RPMI8226 (cell line): ENCODE data around the gene PCSK6.
A peak's percentile ranks its signal among the peaks of the same experiment; 100 is the strongest.

Experiments
- DNase-seq: peaks from one replicate; pipeline ENCODE4 v3.0.0-alpha.2; 2015

The PCSK6 gene

GRCh38 chr15:101498717-101499480 lies 9.4 kb upstream of the PCSK6 start:
- DNase-seq: no peak

- no peak for DNase-seq
These were observed 8.7 kb upstream of the PCSK6 start for GRCh38 chr15:101498076-101498716.

DNA sequence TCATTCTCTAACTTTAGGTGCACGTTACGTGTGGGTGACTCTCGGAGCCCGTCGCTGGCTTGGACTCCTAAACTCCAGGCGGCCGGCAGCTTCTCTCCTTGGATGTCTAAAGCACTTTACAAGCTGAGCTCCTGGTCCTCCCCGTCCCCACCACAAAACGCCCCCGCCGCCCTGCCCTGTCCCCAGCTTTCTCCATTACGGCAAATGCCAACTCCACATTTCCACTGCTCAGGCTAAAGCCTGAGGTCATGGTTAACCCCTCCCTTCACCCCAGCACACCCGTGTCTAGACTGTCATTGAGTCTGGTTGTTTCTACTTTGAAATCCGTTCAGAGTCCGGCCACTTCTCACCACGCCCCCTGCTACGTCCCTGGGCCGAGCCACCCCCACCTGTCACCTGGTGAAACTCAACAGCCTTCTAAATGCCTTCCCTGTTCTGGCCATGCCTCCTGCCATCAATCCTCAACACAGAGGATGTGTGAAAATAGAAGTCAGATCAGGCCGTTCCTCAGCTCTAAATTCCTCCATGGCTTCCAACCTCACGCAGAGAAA lies 8.1 kb upstream of the PCSK6 start:
- DNase-seq: no peak

GRCh38 chr15:101497017-101497416 lies 7.5 kb upstream of the PCSK6 start:
- DNase-seq: no peak

GRCh38 chr15:101496198-101496986 lies 6.9 kb upstream of the PCSK6 start:
- no peak for DNase-seq

- DNase-seq: no peak
These were observed 6.1 kb upstream of the PCSK6 start for GRCh38 chr15:101495334-101496197.

DNA sequence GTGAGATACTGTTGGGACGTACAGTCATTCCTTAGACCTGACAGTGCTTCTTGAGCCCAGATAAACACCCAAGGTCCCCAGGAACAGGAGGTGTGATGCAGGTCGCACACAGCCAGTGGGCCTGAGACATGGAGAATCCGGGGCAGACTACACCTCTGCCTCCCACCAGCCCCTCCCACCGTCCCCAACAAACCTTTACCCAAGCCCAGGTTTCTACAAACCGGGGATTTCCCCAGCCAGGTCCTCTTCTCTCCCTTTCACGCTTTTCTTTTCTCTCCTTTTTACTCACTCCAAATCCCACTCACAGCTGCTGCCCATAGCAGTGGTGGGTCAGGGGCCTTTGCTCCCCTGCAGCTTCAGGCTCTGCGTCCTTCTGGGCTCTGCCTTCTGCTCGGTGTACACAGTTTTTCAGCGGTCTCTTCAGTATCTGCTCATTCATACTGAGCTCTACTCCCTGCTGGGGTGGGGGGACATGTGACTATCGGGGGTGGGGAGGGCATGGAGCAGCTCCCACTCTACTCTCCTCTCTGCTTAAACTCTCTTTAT lies 4.8 kb upstream of the PCSK6 start:
- no peak for DNase-seq

- DNase-seq: no peak
These were observed 3.5 kb upstream of the PCSK6 start for GRCh38 chr15:101492766-101493692.

DNA sequence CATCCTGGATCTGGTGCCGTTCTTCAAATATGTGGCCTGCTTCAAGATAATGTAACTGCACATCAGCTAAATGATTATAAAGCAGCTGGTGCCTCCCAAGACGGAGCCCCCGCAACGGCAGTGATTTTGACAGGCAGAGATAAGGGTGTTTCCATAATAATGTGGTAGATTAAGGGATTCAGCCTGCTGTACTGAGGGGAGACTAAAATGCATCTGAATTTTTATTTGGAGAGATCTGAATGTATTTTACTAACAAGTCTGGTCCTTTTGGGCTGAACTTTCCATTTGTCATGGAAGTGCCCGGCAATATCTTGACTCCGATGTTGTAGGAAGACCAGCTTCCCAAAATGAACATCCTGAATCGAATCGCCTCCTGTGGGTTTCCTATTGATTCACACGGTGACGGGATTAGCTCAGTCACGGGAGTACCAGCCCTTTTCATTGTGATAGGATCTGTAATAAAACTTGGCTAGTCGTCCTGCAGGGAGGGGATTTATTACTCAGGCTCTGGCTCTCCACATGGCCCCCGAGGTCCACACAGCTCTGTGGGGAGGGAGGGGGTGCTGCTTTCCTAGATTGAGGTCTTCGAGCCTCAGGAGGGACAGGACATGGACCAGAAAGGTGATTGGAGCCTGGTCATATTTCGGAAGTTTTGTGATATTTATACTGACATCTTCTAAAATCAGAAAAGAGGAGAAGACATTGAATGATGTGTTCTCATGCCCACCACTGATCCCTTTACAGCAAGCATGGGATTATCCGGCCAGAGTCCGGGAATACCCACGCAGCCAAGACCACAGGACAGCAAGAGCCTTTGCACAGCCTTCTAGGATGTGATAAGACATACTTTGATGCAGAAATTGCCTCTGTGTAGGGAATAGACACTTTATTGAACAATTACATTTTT lies 2.5 kb upstream of the PCSK6 start:
- no peak for DNase-seq

DNA sequence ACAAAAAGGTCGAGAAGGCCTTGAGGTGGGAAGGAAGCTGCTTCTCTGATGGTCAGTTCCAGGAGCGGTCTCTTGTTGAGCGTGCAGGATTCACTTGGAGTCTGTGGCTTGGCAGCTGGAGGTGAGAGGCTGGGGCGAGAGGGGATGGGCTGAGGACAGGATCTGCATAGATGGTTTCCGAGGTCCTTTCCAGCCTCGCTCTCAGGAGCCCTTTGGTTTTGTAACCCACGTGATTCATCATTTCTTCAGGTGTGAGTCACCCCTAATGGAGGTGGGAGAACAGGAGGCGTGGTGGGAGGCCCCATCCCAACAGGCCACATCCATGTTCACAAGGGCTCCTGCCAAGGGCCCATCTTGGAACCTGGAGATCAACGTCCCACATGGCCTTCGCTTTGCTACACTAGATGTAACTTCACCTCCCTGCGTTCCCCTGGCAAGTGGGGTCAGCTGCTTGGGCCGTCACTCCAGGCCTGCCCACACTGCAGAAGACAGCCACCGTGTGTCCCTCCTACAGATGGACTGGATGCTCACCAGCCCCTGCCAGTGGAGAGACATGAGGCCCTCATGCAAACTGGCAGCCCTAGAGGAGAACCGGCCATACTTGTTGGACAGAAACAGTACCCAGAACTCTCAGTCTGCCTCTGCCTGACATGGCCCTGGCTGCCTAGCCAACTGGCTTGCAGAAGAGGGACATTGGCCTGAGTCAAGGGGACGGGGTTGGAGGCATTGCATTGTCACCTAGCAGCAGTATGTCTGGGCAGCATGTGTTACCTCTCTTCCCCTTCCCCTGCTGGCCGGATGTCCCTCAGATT lies 1.6 kb upstream of the PCSK6 start:
- DNase-seq: no peak

DNA sequence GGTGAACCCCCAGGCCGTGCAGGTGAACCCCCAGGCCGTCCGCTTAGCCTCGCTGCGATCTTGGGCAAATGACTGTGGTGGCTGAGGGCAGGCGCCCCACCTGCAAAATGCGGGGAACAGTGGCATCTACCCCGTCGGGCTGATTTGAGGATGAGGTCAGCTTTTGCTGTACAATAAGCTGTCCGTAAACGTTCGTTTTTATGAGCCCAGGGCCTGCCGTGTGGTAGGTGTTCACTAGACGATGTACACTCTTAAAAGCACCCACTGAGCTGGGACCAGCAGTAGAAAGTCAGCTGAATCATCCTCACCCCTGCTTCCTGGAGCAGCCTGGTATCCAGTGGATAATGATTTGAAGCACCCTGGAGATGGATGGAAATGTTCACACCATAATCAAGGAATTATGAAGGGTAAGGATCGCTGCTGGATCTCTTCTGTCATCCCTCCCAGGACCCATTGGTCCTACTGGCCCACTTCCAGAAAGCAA lies 943 bp upstream of the PCSK6 start:
- DNase-seq: no peak

DNA sequence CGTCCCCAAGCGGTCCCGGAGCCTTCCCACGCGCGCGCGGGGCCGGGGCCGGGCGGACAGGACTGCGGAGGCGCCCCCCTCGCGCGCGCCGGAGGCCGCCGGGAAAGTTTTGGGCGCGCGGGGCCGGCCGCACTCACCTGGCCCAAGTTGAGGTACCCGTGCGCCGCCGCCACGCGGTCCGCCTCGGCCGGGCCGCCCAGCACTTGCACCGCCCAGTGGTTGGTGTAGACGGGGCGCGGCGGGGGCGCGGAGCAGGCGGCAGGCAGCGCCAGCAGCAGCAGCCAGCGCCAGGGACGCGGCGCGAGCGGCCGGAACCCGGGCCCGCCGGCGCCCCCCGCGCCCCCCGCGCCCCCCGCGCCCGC lies 289 bp downstream of the PCSK6 start:
- DNase-seq: peak; percentile 82

DNA sequence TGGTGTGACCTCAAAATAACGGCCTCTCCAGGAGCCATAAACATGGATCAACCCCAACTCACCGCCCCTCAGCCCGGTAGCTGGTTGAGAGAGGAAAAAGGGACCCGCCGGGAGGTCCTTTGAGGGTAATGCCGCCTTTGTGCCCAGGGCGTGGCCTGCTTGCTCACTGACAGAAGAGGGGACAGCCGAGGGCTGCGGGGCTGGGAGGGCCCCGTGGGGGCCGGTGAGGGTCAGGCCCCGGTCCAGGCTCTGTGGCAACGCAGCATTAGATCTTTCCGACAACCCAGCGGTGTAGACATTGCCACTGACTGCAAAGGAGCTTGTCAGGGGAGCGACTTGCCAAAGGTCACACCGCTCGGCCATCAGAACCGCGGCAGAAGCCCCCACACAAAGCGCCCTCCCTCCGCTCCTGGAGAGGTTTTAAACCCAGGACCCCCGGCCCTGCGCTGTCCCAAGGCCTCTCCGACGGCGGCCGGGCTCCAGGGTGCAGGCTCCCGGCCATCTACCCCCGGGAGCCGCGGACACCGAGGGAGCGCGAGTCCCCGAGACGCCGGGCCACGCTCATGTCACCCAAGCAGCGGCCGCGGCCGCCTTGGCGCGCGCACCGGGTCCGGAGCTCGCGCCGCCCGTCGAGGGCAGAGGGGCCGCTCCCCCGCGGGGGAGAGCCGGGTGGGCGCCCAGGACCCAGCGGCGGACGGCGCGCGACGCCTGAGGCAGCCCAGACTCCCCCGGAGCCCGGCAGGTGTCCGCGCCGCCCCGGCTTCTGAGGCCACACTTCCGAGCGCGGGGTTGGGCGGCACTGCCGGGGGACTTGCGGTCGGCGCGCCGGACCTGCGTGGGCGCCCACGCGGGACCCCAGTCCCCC lies 975 bp downstream of the PCSK6 start:
- peak; percentile 38 for DNase-seq

GRCh38 chr15:101486696-101487459 lies 2.6 kb downstream of the PCSK6 start:
- no peak for DNase-seq

DNA sequence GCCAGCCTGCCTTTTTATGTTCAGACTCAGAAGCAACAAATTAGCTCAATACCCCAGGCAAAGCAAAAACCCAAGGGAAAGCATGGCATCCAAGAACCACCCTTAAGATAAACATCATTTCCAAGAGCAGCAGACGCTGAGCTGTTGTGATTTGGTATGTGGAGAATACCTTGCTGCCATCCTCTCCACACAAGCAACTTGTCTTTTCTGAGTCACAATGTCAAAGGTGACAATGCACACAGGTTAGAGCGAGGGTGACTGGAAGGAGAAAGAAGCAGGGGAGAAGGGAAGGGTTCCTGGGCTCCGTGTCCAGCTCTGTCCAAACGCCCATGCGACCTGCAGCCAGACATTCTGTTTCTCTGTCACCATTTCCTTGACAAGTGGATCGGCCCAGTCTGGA lies 6.0 kb downstream of the PCSK6 start:
- DNase-seq: no peak

GRCh38 chr15:101482526-101483371 lies 6.8 kb downstream of the PCSK6 start:
- DNase-seq: no peak
